ENCODE measurements around the gene H2AZ2. TPM values are rescaled to one million over a fixed set of nuclear protein-coding genes. Genes with fewer than 3 reads are reported as not detected.

Gene H2AZ2
- total RNA-seq, 4 donors from 2014 or later, result 55.1 to 85.2 (median 75.7) TPM

GRCh38 chr7:44797329-44798258, 50.3 kb downstream of the H2AZ2 start:
- WGBS, result 2% methylated on average over 25 of the region's 26 CpGs
- no peak for TF ChIP-seq EP300 (IDR thresholded peaks at IDR 0.05)
- peak in 2 of 3 donors; percentile 27 to 77 for TF ChIP-seq POLR2AphosphoS5 (IDR thresholded peaks at IDR 0.05)
- peak in 1 of 2 donors; percentile 3 for TF ChIP-seq POLR2A (IDR thresholded peaks at IDR 0.05)
- TF ChIP-seq, protein P1, sequence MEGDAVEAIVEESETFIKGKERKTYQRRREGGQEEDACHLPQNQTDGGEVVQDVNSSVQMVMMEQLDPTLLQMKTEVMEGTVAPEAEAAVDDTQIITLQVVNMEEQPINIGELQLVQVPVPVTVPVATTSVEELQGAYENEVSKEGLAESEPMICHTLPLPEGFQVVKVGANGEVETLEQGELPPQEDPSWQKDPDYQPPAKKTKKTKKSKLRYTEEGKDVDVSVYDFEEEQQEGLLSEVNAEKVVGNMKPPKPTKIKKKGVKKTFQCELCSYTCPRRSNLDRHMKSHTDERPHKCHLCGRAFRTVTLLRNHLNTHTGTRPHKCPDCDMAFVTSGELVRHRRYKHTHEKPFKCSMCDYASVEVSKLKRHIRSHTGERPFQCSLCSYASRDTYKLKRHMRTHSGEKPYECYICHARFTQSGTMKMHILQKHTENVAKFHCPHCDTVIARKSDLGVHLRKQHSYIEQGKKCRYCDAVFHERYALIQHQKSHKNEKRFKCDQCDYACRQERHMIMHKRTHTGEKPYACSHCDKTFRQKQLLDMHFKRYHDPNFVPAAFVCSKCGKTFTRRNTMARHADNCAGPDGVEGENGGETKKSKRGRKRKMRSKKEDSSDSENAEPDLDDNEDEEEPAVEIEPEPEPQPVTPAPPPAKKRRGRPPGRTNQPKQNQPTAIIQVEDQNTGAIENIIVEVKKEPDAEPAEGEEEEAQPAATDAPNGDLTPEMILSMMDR (IDR thresholded peaks at IDR 0.05), result peak in 1 of 2 donors; percentile 28
- Histone ChIP-seq H3K27me3 (no peaks in the 10 kb centered on the region), H3K9me3 (no peaks in the 10 kb centered on the region), H3K4me1 (peaks cover 34% of the 10 kb centered on the region), H3K27ac (peak overlapping the region; percentile 100), H3K4me3 (peak overlapping the region; percentile 86), H3K36me3 (peaks cover 32% of the 10 kb centered on the region)
- DNase-seq (ENCODE audit: low spot score in 2 of 2), result peak; percentile 94 to 95

- DNase-seq (ENCODE audit: low spot score in 2 of 2), result peak; percentile 99
- Histone ChIP-seq H3K27ac (peak within 1 kb of the TSS; percentile 100), H3K4me3 (peak within 1 kb of the TSS; percentile 86), H3K9me3 (no peaks in the 10 kb centered on the region), H3K27me3 (no peaks in the 10 kb centered on the region), H3K36me3 (peaks cover 24% of the 10 kb centered on the region), H3K4me1 (peaks cover 34% of the 10 kb centered on the region)
- 1% methylated on average over 19 of the region's 99 CpGs for WGBS
- TF ChIP-seq EP300 (IDR thresholded peaks at IDR 0.05) (no peak), POLR2AphosphoS5 (IDR thresholded peaks at IDR 0.05) (peak; percentile 54 to 88 (median 74)), POLR2A (IDR thresholded peaks at IDR 0.05) (peak; percentile 86 to 94)
- TF ChIP-seq, protein P1 (IDR thresholded peaks at IDR 0.05), result no peak
These were observed 51.2 kb downstream of the H2AZ2 start, which contains the start of gene PPIA for GRCh38 chr7:44796504-44797328. Gene PPIA (plus strand): TSS chr7:44796681. CDS start chr7:44796725, 44 bp downstream.

GRCh38 chr7:44796034-44796503, 51.8 kb downstream of the H2AZ2 start:
- peaks cover 34% of the 10 kb centered on the region for H3K4me1 ChIP-seq
- H3K9me3 ChIP-seq, result no peaks in the 10 kb centered on the region
- WGBS, result 0% methylated on average over 21 of the region's 59 CpGs
- TF ChIP-seq, protein P1 (IDR thresholded peaks at IDR 0.05), result no peak
- TF ChIP-seq EP300 (IDR thresholded peaks at IDR 0.05) (no peak), POLR2A (IDR thresholded peaks at IDR 0.05) (no peak), POLR2AphosphoS5 (IDR thresholded peaks at IDR 0.05) (peak in 1 of 3 donors; percentile 93)
- H3K36me3 ChIP-seq, result peaks cover 18% of the 10 kb centered on the region
- no peaks in the 10 kb centered on the region for H3K27me3 ChIP-seq
- peak overlapping the region; percentile 100 for H3K27ac ChIP-seq
- H3K4me3 ChIP-seq, result peak overlapping the region; percentile 86
- no peak for DNase-seq (ENCODE audit: low spot score in 2 of 2)

DNA sequence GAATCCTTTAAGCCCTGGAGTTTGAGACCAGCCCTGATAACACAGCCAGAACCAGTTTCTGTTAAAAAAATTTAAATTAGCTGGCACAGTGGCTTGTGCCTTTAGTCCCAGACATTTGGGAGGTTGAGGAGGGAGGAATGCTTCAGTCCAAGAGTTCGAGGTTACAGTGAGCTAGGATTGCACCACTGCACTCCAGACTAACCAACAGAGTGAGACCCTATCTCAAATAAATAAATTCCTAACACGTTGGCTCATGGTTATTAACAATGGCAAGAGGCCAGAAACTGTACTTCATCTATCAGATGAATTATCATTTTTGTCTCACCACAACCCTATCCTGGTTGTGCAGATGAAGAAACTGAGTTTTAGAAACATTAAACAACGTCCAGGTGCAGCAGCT, 53.6 kb downstream of the H2AZ2 start:
- H3K4me1 ChIP-seq, result peaks cover 27% of the 10 kb centered on the region
- H3K9me3 ChIP-seq, result no peaks in the 10 kb centered on the region
- WGBS, result 49% methylated on average over 3 of the region's 3 CpGs
- H3K4me3 ChIP-seq, result no peak overlapping the region
- H3K27me3 ChIP-seq, result no peaks in the 10 kb centered on the region
- no peak overlapping the region for H3K27ac ChIP-seq
- no peak for TF ChIP-seq POLR2AphosphoS5 (IDR thresholded peaks at IDR 0.05)
- no peak for TF ChIP-seq EP300 (IDR thresholded peaks at IDR 0.05)
- TF ChIP-seq POLR2A (IDR thresholded peaks at IDR 0.05), result no peak
- no peak for DNase-seq (ENCODE audit: low spot score in 2 of 2)
- peaks cover under 1% of the 10 kb centered on the region for H3K36me3 ChIP-seq

GRCh38 chr7:44793919-44794318, 54.0 kb downstream of the H2AZ2 start:
- DNase-seq (ENCODE audit: low spot score in 2 of 2), result no peak
- Histone ChIP-seq H3K4me1 (peaks cover 23% of the 10 kb centered on the region), H3K36me3 (no peaks in the 10 kb centered on the region), H3K4me3 (no peak overlapping the region), H3K27ac (no peak overlapping the region), H3K27me3 (no peaks in the 10 kb centered on the region), H3K9me3 (no peaks in the 10 kb centered on the region)
- 66% methylated on average over 5 of the region's 5 CpGs for WGBS
- TF ChIP-seq POLR2AphosphoS5 (IDR thresholded peaks at IDR 0.05), result no peak
- no peak for TF ChIP-seq EP300 (IDR thresholded peaks at IDR 0.05)
- TF ChIP-seq POLR2A (IDR thresholded peaks at IDR 0.05), result no peak
- TF ChIP-seq, protein P1 (IDR thresholded peaks at IDR 0.05), result no peak

Measured in suprapubic skin (tissue), 4 donors.